ENCODE measurements around the gene USP20.

USP20 gene

DNA sequence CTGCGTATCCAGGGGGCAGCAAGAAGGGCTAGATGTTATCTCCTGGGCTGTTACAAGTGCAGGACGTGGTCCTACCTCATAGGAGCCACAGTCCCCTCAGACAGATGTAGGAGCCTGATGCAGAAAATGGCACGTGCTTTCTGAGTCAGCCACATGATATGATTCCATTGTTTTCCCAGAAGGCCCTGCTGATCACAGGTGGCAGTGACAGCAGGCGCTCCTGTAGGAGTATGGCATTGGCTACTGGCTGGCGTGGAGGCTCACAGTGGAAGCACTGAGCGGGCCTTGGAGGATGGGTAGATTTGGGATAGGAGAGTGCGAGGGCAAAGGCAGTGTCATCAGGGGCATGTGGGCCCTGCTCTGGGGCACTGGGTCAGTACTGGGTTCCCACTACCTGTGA is 21.9 kb downstream of the USP20 start:
- DNase-seq, result no peak

DNA sequence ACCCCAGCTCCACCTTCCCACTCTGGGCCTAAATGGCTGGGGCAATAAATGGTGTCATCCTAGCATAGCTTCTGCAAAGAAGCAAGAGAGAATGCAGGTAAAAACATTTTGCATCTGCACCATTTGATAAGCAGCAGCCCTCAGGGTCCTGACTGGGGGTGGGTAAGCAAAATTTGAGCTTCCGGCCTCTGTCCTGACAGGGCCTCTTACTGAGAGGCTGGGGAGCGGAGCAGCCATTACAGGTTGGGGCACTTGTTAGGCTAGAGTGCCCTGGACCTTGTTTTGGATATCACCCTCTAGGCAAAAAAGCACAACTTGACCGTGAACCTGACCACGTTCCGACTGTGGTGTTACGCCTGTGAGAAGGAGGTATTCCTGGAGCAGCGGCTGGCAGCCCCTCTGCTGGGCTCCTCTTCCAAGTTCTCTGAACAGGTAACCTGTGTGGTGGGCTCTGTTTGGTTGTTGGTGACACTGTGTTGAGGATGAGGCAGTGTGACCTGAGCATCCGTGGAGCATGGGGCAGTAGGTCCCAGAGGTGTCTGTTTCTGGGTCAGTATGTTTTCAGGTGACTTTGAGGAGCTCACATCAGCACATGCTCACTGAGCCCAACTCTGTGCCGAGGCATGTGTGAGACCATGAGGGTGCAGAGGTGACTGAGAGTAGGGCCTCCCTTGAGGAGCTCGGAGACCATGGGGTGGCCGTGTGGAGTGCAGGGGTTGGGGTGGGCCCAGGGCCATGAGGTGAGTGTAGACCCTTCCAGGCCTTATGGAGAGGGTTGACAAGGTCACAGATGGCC is 23.1 kb downstream of the USP20 start:
- no peak for DNase-seq

DNA sequence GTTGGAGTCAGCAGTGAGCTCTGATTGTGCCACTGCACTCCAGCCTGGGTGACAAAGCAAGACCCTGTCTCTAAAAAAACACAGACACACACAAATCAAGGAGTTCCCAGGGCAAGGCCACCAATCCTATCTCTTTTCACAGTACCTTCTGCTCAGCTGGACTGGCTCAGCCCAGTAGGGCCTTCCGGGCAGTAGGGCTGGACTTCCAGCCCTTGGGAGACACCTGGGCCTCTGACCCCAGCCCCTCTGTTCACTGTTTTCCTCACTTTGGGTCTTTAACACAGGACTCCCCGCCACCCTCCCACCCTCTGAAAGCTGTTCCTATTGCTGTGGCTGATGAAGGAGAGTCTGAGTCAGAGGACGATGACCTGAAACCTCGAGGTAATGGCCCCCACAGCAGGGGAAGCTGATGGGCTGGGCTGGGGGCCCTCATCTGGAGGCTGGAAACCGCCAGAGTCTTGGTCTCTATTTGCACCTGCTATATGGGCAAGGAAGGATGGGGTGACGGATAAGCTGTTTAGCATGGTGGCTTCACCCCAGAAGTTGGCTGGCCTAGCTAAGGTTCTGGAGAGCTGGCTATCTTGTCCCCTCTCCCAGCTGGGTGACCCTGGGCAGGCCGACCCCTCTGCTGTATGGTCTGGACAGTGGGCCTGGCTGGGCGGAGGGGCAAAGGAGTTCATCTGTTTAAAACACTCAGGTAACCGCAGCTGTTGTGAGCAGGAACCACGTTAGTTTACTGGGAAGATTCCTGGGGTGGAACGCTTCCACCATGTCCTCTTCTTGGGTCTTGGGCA is 25.6 kb downstream of the USP20 start:
- DNase-seq, result no peak

DNA sequence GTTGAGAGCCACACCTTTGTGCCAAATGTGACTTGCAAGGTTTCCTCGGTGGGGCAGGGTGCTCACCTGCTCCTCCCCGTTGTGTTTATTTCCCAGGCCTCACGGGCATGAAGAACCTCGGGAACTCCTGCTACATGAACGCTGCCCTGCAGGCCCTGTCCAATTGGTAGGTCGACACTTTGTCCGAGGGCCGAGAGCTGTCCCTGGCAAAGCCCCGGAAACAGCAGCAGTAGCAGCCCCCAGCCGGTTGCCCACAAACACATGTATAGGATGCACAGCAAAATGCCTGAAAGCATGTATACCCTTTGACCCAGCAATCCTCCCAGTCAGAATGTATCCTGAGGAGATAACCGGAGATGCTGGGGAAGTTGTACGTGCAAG is 26.2 kb downstream of the USP20 start:
- no peak for DNase-seq

DNA sequence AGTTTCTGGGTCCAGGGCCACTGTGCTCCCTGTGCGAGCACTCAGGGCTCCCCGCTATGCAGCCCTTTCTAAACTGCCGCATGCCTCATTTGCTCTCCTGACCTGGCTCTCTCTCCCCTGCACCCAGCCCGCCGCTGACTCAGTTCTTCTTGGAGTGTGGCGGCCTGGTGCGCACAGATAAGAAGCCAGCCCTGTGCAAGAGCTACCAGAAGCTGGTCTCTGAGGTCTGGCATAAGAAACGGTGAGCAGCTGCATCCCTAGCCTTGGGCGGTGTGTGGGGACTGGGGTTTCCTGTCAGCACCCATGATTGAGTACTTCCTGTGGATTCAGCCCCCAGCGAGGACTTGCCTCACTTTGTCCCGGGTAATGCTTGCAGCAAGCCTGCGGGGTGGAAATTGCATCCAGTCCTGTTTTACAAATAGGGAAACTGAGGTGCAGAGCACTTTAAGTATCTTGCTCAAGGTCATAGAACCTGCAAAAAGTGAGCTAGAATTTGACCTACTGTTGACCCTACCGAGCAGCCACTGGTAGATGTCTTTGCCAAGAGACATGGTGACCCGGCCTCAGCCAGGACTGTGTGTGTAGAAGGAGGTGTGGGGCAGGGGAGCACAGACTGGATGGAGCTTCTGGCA is 27.9 kb downstream of the USP20 start:
- DNase-seq, result peak; percentile 17 to 52 (median 39)

DNA sequence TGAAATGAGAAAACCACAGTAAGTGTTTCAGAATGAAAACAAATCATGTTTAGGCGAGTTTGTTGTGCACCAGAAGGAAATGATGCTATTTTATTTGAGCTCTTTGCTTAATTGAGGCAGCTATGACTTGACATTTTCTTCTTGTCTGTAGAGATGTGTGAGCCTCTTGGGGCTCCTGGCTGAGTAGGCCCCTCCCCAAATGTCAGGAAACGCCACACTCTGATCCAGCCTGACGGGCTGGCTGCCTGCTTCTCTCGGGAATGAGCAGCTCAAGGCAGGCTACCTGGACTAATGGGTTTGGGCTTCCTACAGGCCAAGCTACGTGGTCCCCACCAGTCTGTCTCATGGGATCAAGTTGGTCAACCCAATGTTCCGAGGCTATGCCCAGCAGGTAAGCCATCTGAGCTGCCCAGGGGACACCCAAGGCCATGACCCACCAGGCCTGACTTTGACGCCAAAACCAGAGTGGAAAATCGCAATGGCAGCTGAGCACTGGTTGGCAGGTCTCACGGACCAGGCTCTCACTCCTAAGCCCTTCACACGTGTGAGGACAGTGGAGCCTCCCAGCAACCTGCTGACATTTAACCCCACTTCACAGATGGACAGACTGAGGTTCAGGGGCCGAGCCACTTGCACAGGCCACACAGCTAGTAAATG is 29.9 kb downstream of the USP20 start:
- no peak for DNase-seq

DNA sequence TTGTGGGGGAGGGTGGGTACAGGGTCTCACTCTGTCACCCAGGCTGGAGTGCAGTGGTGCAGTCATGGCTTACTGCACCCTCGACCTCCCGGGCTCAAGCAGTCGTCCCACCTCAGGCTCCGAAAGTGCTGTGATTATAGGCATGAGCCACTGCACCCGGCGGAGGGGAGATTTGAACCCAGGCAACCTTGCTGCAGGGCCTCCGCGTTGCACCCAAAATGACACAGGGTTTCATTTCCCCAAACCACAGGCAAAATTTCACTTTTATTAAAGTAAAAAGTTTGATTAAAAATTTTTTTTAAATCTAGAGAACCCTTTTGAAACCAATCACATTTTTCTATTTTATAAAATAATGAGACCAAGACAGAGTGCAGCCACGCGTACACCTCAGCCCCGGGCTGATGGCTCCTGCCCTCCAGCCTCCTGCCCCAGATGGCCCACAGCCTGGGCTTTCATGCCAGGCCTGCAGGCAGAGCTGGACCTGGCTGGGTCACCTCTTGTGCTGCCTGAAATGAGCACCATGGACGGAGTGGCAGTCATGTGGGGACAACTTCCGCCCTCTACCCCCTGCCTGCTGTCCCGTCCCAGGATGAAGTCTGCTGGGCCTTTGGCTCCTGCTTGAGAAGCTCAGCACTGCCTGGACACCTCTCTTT is 30.5 kb downstream of the USP20 start:
- DNase-seq, result no peak

DNA sequence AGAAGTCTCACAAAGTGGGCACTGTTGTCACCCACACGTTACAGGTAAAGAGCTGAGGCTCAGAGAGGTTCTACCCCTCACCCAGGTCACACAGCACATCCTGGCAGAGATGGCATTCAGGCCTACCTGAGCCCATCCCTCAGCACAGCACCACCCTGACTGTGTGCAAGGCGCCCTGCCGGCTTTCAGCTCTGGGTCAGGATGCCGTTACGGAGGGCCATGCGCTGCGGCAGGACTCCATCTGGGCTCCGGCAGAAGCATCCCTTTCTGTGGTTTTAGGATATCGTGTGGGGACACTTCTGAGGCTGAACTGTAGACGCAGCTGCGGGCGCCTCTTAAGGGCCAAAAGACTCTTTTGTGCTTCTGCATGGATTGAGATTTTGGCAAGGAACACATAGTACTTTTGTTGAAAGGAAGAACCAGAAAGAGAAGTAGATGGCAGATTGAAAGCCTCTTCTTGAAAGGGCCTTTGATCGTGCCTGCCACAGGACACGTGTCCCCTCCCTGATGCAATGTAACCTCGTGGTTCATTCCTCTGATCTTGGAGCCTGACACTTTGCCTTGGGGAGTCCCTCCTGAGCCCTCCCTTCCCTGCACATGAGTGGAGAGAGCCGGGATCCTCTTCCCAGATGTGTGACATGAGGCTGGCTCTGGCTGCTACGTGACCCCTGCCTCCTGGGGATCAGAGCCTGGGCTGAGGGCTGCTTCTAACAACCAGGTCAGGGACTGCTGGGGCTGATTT is 31.3 kb downstream of the USP20 start:
- peak; percentile 58 to 79 (median 69) for DNase-seq

DNA sequence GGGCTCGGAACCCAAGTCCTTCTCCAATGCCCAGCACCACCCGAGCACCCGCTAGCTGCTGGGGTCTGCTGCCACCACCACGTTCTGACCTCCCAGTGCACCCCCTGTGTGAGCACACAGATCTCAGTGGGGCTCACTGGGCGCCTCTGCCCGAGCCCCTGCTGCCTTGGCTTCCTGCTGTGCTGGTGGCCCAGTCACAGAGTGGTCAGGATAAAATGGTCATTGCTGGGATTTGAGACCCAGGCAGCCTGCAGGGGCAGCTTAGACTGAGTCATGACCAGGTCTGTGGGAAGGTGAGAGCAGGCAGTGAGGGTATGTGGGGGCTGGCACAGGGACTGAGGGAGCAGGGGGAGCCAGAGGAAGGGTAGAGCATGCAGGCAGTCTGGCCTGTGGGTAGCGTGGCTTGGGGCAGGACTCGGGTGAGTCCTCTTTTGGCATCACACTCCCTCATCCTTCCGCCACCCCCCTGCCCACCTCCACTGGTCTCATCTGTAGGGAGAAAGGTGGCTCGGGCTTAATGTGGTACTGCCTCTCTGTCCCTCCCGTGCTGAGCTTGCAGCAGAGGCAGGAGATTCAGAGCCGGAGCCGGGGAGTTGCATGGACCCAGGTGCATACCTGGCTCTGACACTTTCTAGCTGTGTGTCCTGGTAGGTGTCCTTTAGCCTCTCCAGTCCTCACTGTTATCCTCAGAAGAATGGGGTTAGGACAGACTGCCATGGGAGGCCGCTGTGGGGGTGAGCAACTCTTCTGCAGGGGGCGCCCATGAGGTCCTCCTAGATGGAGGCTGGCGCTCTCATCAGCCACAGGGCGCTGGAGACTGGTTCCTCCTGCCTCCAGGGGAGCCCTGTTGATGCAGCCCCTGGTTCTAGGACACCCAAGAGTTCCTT is 32.1 kb downstream of the USP20 start:
- DNase-seq, result peak in 2 of 6 experiments; percentile 14 to 19

DNA sequence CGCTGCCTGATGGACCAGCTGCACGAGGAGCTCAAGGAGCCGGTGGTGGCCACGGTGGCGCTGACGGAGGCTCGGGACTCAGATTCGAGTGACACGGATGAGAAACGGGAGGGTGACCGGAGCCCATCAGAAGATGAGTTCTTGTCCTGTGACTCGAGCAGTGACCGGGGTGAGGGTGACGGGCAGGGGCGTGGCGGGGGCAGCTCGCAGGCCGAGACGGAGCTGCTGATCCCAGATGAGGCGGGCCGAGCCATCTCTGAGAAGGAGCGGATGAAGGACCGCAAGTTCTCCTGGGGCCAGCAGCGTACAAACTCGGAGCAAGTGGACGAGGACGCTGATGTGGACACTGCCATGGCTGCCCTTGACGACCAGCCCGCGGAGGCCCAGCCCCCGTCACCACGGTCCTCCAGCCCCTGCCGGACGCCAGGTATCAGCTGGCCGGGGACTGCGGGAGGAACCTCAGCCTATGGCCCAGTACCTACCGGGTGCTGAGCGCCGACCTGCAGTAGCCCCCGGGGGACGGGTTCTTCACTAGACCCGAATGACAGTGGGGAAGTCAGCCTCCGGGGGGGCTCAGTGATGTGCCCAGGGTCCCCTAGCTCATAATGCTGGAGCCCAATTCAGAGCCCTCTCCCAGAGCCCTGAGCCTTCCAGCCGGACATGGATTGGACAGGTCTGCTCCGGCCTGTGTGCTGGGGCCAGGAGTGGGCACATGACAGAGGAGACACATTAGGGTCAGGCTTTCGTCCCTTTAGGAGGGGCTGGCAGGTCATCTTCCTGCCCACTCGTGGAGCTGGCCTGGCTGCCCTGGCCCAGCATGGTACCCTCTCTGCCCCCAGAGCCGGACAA is 33.0 kb downstream of the USP20 start:
- DNase-seq, result no peak

DNA sequence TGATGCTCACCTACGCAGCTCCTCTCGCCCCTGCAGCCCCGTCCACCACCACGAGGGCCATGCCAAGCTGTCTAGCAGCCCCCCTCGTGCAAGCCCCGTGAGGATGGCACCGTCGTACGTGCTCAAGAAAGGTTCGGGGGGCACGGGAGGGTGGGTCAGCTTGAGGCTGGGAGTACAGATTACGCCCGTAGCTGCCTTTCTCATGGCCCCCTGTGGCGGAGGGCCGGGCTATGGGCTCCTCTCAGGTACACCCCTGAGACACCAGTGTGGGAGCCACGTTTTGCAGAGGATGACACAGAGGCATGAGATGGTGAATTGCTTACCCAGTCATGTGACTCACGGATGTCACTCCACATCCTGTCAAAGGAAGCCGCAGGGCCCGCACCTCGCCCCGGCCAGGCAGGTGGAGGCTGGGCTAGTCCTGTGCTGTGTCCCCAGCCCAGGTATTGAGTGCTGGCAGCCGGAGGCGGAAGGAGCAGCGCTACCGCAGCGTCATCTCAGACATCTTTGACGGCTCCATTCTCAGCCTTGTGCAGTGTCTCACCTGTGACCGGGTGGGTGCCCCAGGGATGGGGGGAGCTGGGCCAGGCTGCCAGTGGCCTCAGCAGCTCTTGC is 33.7 kb downstream of the USP20 start:
- DNase-seq, result peak; percentile 79 to 96 (median 89)

GRCh38 chr9:129869585-129870501 is 34.6 kb downstream of the USP20 start:
- peak in 1 of 6 experiments; percentile 42 for DNase-seq

DNA sequence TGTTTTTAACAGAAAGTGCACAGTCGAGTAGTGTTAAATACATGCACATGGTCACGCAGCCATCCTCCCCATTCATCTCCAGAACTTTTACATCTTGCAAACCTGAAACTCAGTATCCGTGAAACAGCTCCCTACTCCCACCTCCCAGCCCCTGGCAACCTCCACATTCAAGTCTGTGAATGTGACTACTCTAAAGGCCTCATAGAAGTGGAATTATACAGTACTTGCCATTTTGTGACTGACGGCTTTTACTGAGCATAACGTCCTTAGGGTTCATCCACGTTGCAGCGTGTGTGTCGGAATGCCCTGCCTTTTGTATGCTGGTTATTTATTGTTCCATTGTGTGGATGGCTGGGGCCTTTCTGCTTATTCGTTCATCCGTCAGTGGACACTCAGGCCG is 35.8 kb downstream of the USP20 start:
- no peak for DNase-seq

DNA sequence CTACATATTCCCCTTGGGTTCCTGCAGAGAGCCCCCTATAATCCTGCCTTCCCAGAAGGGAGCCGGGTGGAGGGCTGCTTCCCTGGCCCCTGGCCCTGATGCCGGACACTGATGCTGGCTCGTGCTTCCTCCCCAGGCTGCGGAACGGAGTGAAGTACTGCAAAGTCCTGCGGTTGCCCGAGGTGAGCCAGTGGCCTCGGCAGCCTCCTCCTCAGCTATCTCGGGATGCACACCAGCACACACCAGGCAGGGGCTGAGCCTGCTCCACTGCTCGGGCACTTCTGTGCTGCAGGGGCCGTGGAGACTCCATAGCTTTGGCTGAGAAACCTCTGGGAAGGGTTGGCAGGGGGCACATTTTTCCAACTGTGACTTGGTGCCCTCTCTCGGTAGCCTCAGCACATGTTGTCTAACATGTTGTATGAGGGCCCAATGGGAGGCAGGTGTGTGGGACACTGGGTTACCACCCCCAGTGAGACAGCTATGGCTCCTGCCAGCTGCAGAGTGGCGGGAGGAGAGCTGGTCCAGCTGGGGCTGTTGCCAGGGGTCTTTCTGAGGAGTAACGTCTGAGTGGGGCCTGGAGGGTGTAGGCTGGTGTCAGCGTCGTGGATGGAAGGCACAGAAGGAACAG is 38.4 kb downstream of the USP20 start:
- no peak for DNase-seq

- DNase-seq, result no peak
Observed at GRCh38 chr9:129874261-129875101, 39.2 kb downstream of the USP20 start.

- DNase-seq, result no peak
Observed at GRCh38 chr9:129875181-129875611, 39.9 kb downstream of the USP20 start.

Data from stimulated activated naive CD4-positive, alpha-beta T cell (primary cell).